GM10248 (cell line): Measurements from ENCODE around the gene ACYP2.
A peak's percentile ranks its signal among the peaks of the same experiment; 100 is the strongest.

Source experiments
- CTCF ChIA-PET: fragments of 300-600 bp; sonication (Branson Sonifier 250); formaldehyde crosslinking; extraction: SDS; loops from one replicate; lab custom pipeline; 2021; ENCODE audit warnings: antibody characterized with exemption; lab: Yijun Ruan, JAX
- POLR2A ChIA-PET: fragments of 350-650 bp; sonication (Branson Sonifier 250); formaldehyde crosslinking; extraction: SDS; loops from one replicate; lab custom pipeline; 2020; ENCODE audit warnings: antibody characterized with exemption; lab: Yijun Ruan, JAX
- DNase-seq: peaks from one replicate; pipeline ENCODE4 v3.0.0; 2012; ENCODE audit errors: extremely low spot score
- TF ChIP-seq, protein P1 (sequence below): IDR thresholded peaks from 2 replicates; pipeline ENCODE4 v1.5.1; 2012; ENCODE audit warnings: mild to moderate bottlenecking, low read depth; ENCODE audit errors: extremely low read depth, missing control alignments, control extremely low read depth

Gene ACYP2

DNA sequence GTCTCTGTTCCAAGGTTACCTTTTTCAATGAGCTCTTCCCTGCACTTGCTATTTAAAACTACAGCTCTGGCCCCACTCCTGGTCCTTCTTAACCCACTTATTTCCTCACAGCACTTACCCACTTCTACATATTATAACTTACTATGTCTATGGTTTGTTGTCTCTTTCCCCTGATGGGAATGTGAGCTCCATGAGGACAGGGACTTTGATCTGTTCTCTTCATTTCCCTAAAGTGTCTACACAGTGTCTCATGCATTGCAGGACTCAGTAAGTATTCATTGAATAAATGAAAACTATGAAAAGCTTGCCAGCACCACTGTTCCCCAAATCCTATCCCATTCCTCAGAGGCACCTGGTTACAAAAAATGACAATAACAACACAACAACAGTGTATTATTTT lies 18.3 kb upstream of the ACYP2 start:
- CTCF ChIA-PET, result interaction anchor here (0.9 to 3.0 kb wide), 6 partner anchors 10 to 607 kb away, joined by 3 to 29 read pairs (median 4); no protein-coding TSS in a partner anchor
- TF ChIP-seq, protein P1, sequence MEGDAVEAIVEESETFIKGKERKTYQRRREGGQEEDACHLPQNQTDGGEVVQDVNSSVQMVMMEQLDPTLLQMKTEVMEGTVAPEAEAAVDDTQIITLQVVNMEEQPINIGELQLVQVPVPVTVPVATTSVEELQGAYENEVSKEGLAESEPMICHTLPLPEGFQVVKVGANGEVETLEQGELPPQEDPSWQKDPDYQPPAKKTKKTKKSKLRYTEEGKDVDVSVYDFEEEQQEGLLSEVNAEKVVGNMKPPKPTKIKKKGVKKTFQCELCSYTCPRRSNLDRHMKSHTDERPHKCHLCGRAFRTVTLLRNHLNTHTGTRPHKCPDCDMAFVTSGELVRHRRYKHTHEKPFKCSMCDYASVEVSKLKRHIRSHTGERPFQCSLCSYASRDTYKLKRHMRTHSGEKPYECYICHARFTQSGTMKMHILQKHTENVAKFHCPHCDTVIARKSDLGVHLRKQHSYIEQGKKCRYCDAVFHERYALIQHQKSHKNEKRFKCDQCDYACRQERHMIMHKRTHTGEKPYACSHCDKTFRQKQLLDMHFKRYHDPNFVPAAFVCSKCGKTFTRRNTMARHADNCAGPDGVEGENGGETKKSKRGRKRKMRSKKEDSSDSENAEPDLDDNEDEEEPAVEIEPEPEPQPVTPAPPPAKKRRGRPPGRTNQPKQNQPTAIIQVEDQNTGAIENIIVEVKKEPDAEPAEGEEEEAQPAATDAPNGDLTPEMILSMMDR, result no peak
- POLR2A ChIA-PET, result no interaction called here

DNA sequence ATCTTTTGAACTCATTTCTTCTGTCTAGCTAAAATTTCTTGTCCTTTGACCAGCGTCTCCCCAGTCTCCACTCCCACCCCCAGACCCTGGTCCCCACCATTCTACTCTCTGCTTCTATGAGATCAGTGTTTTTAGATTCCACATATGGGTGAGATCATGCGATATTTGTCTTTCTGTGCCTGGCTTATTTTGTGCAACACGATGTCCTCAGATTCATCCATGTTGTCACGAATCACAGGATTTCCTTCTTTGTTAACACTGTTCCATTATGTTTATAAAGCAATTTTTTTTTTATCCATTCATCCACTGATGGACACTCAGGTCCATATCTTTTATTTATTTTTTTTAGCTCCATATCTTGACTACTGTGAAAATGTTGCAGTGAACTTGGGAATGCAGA lies 16.0 kb upstream of the ACYP2 start:
- ChIA-PET CTCF (interaction anchor here (0.6 to 3.0 kb wide), 4 partner anchors 8 to 739 kb away, joined by 3 to 29 read pairs (median 5); no protein-coding TSS in a partner anchor), POLR2A (no interaction called here)
- TF ChIP-seq, protein P1, result no peak
- DNase-seq, result no peak

More for the DNA sequence above, 18.3 kb upstream of the ACYP2 start:
- no peak for DNase-seq

DNA sequence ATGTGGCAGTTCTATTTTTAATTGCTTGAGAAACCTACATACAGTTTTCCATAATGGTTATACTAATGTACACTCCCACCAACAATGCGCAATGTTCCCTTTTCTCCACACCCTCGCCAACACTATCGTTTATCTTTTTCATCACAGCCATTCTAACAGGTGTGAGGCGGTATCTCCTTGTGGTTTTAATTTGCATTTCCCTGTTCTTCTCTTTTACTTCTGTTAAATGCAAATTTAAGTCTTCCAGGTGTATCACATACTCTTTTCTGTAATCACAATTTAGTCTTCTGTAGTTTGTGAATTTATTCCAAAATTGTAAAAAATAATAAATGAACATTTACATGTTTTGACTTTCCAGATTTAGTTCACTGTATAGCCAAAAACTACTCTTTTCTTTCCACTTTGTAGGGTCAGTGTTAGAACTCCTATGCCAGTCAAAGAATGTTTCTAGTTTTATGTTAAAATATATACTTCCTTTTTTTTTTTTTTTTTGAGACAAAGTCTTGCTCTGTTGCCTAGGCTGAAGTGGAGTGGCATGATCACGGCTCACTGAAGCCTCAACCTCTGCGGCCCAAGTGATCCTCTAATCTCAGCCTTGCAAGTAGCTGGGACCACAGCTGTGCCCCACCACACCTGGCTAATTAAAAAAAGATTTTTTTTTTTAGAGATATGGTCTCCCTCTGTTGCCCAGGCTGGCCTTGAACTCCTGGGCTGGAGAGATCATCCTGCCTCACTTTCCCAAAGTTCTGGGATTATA lies 15.4 kb upstream of the ACYP2 start:
- ChIA-PET POLR2A (no interaction called here), CTCF (no interaction called here)
- TF ChIP-seq, protein P1, result no peak
- DNase-seq, result no peak

DNA sequence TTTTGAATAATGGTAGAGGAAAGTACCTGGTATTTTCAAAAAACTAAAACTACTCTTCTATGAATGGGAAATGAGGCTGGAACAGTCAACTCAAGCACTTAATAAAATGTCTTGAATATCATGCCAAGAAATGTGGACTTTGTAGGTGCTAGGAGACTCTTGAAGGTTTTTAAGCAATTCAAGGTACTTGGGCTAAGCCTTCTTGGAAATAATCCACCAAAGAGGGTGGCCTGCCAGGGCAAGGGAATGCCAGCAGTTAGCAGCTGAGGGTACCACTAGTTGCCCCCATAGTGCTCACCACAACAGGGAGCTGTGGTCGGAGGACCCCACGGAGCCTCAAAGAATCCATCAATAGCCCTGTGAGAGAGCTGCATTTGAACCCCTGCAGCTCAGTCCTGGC lies 14.6 kb upstream of the ACYP2 start:
- no peak for DNase-seq

DNA sequence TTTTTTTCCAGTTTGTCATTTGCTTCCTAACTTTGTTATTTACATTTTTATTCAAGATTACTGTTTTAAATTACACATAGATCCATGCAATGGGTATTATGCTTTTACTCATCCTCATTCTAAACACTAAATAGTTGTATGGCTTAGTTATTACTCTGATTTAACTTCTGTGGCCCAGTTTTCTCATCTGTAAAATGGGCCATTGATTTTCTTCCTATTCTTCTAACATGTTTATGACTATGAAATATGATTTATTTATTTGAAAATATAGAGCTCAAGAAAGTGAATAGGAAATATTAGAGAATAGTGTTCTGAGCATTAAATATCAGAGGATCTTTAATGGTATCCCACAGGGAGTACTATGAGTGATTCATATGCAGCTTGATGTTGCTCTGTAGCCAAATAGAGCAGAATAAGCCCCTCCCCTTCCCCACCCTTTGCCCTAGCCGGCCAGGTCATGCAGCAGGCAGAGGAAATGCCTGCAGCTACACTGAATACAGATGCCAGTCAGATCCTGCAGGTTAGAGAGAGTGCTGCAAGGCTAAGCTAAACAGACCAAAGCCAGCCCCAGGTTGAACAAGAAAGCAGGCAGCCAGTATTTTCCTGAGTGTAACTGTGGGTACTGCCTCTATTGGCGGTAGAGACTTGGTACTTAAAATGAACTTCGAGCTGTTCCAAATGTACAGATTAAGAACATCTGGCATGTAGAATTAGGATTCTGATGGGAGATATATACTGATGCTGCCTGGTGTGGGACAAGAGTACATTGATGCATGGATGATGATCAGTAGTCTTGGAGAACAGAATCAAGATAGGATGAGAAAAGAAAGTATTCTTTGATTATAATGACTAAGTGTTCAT lies 11.7 kb upstream of the ACYP2 start:
- DNase-seq, result no peak
- ChIA-PET POLR2A (no interaction called here), CTCF (interaction anchor here (1.0 to 2.7 kb wide), 7 partner anchors 11 to 601 kb away, joined by 3 to 10 read pairs (median 5); partner anchors contain the start of gene ACYP2)
- TF ChIP-seq, protein P1, result no peak

More for the DNA sequence above, 14.6 kb upstream of the ACYP2 start:
- POLR2A ChIA-PET, result no interaction called here
- CTCF ChIA-PET, result interaction anchor here (2.7 kb wide), 1 partner anchor 8 kb away, joined by 10 read pairs; no protein-coding TSS in a partner anchor
- TF ChIP-seq, protein P1, result no peak

DNA sequence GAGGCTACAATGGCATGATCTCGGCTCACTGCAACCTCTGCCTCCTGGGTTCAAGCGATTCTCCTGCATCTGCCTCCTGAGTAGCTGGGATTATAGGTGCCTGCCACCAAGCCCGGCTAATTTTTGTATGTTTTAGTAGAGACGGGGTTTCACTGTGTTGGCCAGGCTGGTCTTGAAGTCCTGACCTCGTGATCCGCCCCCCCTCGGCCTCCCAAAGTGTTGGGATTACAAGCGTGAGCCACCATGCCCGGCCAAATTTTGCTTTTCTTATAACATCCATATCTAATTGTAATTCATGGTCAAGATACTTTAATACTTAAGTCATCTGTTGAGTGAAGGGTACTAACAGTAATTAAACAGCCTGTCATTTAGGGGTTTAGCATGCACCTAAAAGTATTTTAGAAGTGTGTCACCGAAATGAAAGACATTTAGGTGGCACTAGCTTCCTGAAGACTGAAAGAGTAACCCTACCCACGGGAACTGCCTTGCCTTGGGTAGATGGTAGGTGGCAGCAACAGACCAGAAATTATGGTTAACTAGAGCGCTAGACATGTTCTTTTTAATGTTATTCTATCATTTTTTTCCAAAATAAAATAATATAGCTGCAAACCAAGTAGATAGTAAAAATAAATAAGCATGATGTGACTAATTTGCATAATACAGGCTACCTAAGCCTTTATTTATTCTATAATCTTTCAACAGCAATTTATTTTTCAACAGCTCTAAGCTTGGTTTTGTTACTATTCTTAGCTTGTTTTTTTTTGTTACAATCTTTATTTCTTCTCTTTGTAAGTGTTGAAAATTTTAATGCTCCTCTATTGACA lies 8.6 kb upstream of the ACYP2 start:
- TF ChIP-seq, protein P1, result peak; percentile 66
- POLR2A ChIA-PET, result no interaction called here
- DNase-seq, result peak; percentile 42
- CTCF ChIA-PET, result interaction anchor here (0.6 to 3.6 kb wide), 37 partner anchors 9 to 1113 kb away, joined by 3 to 29 read pairs (median 4); partner anchors contain the start of gene ACYP2
